ENCODE measurements around the gene SECISBP2L.
A peak's percentile ranks its signal among the peaks of the same experiment; 100 is the strongest.
"Not testable (repeated sequence)": the region's sequence is repeated elsewhere in the genome, so short reads cannot be mapped to it uniquely, and the experiment has no call there.

The SECISBP2L gene

DNA sequence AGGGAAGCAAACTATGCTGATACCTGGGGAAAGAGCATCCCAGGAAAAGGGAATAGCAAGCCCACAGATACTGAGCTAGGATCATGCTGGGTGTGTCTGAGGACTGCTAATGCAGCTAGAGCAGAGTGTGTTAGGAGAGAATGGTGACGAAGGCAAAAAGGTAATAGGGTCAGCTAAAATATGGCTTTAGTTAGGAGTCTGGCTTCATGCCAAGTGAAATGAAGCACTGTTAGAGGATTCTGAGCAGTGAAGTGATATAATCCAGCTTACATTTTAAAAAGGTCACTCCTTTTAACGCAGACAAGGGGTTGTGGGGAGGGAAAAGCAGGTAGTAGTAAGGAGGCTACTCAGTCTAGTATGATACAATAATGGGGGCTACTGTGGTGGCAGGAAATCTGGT is 30.4 kb downstream of the SECISBP2L start:
- DNase-seq (ENCODE audit: low spot score) = no peak
- no peak for FAIRE-seq

- FAIRE-seq = no peak
These were observed 46.9 kb downstream of the SECISBP2L start for GRCh38 chr15:48999314-48999713.

GRCh38 chr15:48996276-48996675 is 50.0 kb downstream of the SECISBP2L start:
- FAIRE-seq = no peak
- DNase-seq (ENCODE audit: low spot score) = no peak

More at GRCh38 chr15:48999314-48999713, 46.9 kb downstream of the SECISBP2L start:
- no peak for DNase-seq (ENCODE audit: low spot score)

GRCh38 chr15:48993380-48993779 is 52.9 kb downstream of the SECISBP2L start:
- DNase-seq (ENCODE audit: low spot score) (no peak), FAIRE-seq (no peak)

DNA sequence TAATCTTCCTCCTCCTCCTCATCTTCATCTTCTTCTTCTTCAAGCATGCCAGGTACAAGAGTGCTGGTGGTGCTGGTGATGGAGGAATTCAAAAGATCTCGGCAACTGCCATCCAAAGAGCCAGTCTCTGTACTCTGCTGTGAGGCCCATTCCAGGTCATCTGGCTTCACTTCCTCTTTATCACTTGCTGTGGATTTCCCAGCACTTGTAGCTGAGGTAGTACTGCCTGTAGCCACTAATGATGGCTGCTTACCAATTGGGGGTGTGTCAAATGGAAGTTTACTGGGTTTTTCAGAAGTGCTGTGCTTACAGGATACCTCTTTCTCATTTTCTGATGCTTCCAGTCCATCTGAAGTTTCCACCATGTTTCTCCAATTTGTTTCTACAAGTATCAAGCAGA is 53.7 kb downstream of the SECISBP2L start:
- no peak for FAIRE-seq

GRCh38 chr15:48992096-48992495 is 54.1 kb downstream of the SECISBP2L start:
- DNase-seq (ENCODE audit: low spot score) = no peak
- no peak for FAIRE-seq

More for the DNA sequence above, 53.7 kb downstream of the SECISBP2L start:
- DNase-seq (ENCODE audit: low spot score) = no peak

DNA sequence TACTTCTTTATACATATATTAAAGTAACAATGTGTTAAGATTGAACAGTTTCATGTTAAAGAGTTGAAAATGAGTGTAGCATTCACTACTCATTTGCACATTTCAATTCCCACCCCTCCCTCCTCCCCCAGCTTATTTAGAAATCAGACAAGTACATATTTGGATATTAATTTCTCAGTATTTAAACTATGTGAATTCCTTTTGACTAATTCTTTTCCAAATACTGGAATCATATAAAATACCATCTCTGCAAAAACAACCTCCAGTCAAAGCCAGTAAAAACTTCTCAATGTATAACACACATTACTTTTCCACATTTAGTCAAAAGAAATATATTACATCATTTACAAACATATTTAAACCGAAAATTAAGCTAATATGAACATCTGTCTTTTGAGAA is 57.1 kb downstream of the SECISBP2L start:
- FAIRE-seq (no peak), DNase-seq (ENCODE audit: low spot score) (no peak)

GRCh38 chr15:48987142-48987541 is 59.1 kb downstream of the SECISBP2L start:
- no peak for FAIRE-seq
- DNase-seq (ENCODE audit: low spot score) = no peak

- no peak for DNase-seq (ENCODE audit: low spot score)
- FAIRE-seq = no peak
These were observed 60.0 kb downstream of the SECISBP2L start for GRCh38 chr15:48986240-48986639.

- FAIRE-seq = no peak
- no peak for DNase-seq (ENCODE audit: low spot score)
These were observed 60.7 kb downstream of the SECISBP2L start for GRCh38 chr15:48985516-48985915.

- DNase-seq (ENCODE audit: low spot score) (no peak), FAIRE-seq (no peak)
These were observed 61.4 kb downstream of the SECISBP2L start for GRCh38 chr15:48984811-48985352.

DNA sequence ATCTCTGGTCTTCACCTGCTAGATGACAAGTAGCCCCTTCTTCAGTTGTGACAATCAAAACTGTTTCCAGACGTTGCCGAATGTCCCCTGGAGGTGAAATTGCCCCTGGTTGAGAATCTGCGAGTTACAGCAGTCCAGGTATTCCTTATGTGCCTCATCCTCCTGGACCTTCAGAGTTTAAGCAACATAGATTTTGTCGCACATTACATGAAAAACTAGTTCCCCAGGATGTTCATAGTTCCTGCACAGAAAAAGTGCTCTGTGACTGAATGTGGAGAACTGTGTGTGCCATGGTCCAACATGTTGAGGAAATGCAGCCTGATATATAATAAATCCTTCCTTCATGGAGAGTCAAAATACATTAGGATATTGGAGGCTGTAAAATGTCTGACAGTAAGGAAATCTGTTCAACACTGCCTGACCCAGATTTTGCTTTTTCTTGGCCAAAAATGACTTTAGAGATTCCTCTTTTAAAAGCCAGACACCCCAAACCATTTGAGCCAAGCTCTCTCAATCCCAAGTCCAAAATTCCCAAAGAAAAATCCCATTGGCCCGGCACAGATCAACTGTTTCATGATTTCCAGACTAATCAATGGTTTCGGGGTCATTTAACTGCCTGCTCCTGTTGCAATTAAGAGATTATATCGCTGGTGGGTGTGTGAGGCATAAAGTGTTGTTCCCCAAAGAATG is 62.1 kb downstream of the SECISBP2L start:
- FAIRE-seq (no peak), DNase-seq (ENCODE audit: low spot score) (no peak)

GRCh38 chr15:48983300-48983699 is 62.9 kb downstream of the SECISBP2L start:
- no peak for FAIRE-seq

GRCh38 chr15:48981941-48982340 is 64.3 kb downstream of the SECISBP2L start:
- DNase-seq (ENCODE audit: low spot score) = no peak
- no peak for FAIRE-seq

More at GRCh38 chr15:48983300-48983699, 62.9 kb downstream of the SECISBP2L start:
- no peak for DNase-seq (ENCODE audit: low spot score)

DNA sequence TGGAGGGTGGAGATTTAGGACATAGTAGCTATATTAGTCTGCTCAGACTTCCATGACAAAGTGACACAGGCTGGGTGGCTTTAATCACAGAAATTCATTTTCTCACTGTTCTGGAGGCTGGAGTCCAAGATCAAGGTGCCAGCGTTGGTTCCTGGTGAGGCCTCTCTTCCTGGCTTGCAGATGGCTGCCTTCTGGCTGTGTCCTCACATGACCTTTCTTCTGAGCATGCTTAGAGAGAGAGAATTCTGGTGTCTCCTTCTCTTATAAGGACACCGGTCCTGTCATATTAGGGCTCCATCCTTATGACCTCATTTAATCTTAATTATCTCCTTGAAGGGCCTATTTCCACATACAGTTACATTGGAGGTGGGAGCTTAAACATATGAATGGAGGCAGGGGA is 67.6 kb downstream of the SECISBP2L start:
- FAIRE-seq = no peak
- DNase-seq (ENCODE audit: low spot score) = no peak

GRCh38 chr15:48976444-48977088 is 69.7 kb downstream of the SECISBP2L start:
- no peak for FAIRE-seq

DNA sequence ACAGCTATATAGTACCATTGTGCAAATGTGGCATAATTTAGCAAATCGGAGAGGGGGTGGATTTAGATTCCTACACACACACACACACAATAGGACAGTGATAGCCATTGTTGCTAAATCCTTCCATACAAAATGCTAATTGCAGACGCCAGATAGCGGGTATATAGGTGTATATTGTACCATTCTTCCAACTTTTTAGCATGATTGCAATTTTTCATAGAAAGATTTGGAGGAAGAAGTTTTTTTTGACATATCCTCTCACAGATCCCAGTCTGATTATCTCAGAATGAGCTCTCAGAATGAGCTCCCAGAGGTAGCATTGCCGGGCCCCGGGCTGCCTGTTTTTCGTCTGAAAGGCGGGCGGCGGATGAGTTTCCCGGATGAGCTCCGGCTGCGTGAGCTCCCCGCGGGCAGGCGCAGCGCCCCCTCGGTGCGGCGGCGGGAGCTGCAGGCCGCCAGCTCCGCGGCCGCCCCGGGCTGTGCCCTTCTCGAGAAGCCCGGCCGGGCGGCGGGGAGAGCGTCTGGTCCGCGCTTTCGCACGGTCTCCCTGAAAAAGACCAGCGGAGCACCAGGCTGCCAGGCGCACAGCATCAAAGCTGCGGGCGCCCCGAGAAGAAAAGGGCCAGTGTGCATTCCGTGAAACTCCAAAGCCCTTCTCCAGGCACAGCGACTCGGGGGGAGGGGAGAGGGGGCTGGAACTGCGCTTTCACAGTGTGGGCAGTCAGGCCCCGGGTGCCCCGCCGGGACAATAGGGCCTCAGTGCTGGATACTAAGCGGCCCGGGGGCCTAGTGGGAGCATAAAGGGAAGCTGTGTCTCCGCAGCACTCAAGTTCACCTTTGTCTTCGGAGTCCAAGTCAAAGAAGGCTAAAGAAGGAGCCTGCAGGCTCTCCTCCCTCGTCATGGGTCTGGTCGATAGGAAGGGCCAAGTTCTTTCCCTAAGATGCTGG is 70.5 kb downstream of the SECISBP2L start:
- FAIRE-seq (no peak), DNase-seq (ENCODE audit: low spot score) (peak; percentile 42)

More at GRCh38 chr15:48976444-48977088, 69.7 kb downstream of the SECISBP2L start:
- DNase-seq (ENCODE audit: low spot score) = no peak

- FAIRE-seq (no peak), DNase-seq (ENCODE audit: low spot score) (no peak)
These were observed 71.4 kb downstream of the SECISBP2L start for GRCh38 chr15:48974882-48975281.

- FAIRE-seq (no peak), DNase-seq (ENCODE audit: low spot score) (no peak)
These were observed 73.3 kb downstream of the SECISBP2L start for GRCh38 chr15:48972750-48973503.

GRCh38 chr15:48970926-48971325 is 75.3 kb downstream of the SECISBP2L start:
- not testable (repeated sequence) for DNase-seq (ENCODE audit: low spot score); FAIRE-seq

- FAIRE-seq = no peak
These were observed 78.2 kb downstream of the SECISBP2L start for GRCh38 chr15:48968066-48968465.

More at GRCh38 chr15:48968066-48968465, 78.2 kb downstream of the SECISBP2L start:
- DNase-seq (ENCODE audit: low spot score) = no peak
